K562 (cell line): ENCODE data around the gene WDR18. TPM values are rescaled to one million over a fixed set of nuclear protein-coding genes. Genes with fewer than 3 reads are reported as not detected.
A peak's percentile ranks its signal among the peaks of the same experiment; 100 is the strongest.

Experiments used
- CHD4 ChIP-seq: fragments of 200-600 bp; sonication (generic); IDR thresholded peaks from 3 replicates; pipeline ENCODE4 v1.6.1; 2012; ENCODE audit warnings: low read depth, mild to moderate bottlenecking, mixed read lengths, low read length, inconsistent platforms; ENCODE audit not compliant: insufficient read depth, insufficient replicate concordance, poor library complexity, severe bottlenecking
- CUX1 ChIP-seq: fragments of 200-800 bp; sonication (Bioruptor generic); IDR thresholded peaks from 2 replicates; pipeline ENCODE4 v1.6.1; 2016; ENCODE audit warnings: missing genetic modification characterization, missing compliant biosample characterization
- E2F8 ChIP-seq: fragments of 450-650 bp; IDR thresholded peaks from 2 replicates; pipeline ENCODE4 v1.7.1; 2018; ENCODE audit warnings: mild to moderate bottlenecking, low read depth; ENCODE audit not compliant: partially characterized antibody
- ETS2 ChIP-seq: IDR thresholded peaks from 2 replicates; pipeline ENCODE4 v1.6.1; 2016; ENCODE audit warnings: borderline replicate concordance, missing genetic modification characterization, mild to moderate bottlenecking, moderate library complexity, missing compliant biosample characterization; ENCODE audit not compliant: poor library complexity, severe bottlenecking
- HDAC1 ChIP-seq, 2 experiments: fragments of 450-650 bp; IDR thresholded peaks; 2 replicates each; pipeline ENCODE4 v1.6.1; 2016 to 2017; ENCODE audit warnings: inconsistent platforms in 1 of 2, mild to moderate bottlenecking in 1 of 2, moderate library complexity in 1 of 2
- MCM3 ChIP-seq: fragments of 450-650 bp; IDR thresholded peaks from 2 replicates; pipeline ENCODE4 v1.6.1; 2016
- MTA3 ChIP-seq: fragments of 450-650 bp; formaldehyde crosslinking; IDR thresholded peaks from 2 replicates; pipeline ENCODE4 v1.6.1; 2017; ENCODE audit warnings: mild to moderate bottlenecking, borderline replicate concordance
- NBN ChIP-seq: fragments of 450-650 bp; IDR thresholded peaks from 2 replicates; pipeline ENCODE4 v1.6.1; 2016; ENCODE audit warnings: low read depth, mild to moderate bottlenecking
- TSC22D4 ChIP-seq: fragments of 450-650 bp; IDR thresholded peaks from 2 replicates; pipeline ENCODE4 v1.6.1; 2016; ENCODE audit warnings: missing genetic modification characterization, missing biosample characterization, control low read depth
- ZBTB34 ChIP-seq: fragments of 250-450 bp; sonication (Bioruptor Pico); IDR thresholded peaks from 2 replicates; pipeline ENCODE4 v1.8.0; 2021; ENCODE audit warnings: mild to moderate bottlenecking, moderate library complexity
- polyA plus RNA-seq, 8 experiments: library from polyadenylated mRNA; depleted of rRNA in 4 of 8; stranded (reverse) in 5 of 8; unstranded in 3 of 8; fragments of >200 nt; fragmentation: Nextera tagmentation in 2 of 8; fragmentation: Illumina TruSeq in 1 of 8; extraction: Ambion mirVana in 2 of 8; extraction: Trizol in 1 of 8; gene quantifications; 2 replicates each; pipeline versions ENCODE4 v1.2.1 to v1.2.3, GENCODE V29; 2011 to 2014; ENCODE audit warnings: inconsistent platforms in 1 of 8, missing spikeins in 1 of 8
- total RNA-seq, 7 experiments: library from RNA; depleted of rRNA in 6 of 7; stranded (reverse); fragments of >200 nt in 6 of 7; fragmentation: Illumina TruSeq in 2 of 7; extraction: Trizol in 2 of 7; gene quantifications; 2 replicates each; pipeline versions ENCODE4 v1.2.1 to v1.2.3, GENCODE V29; 2011 to 2021; ENCODE audit warnings: low replicate concordance in 1 of 7

The WDR18 gene
- total and polyA plus RNA-seq, 9 of the 15 experiments (the other 6 are each of a cell fraction or from before 2014, with no cell fraction given), result 0.65 to 181 (median 30.1) TPM

GRCh38 chr19:1025960-1026782 lies 42.0 kb downstream of the WDR18 start, which contains the start of gene CNN2 (continued):
- TF ChIP-seq E2F8 (no peak), MCM3 (no peak), CHD4 (no peak), HDAC1 (IDR thresholded peaks at IDR 0.05) (no peak), ZBTB34 (CRISPR knock-in tag) (no peak), CUX1 (CRISPR knock-in tag) (no peak), ETS2 (no peak), TSC22D4 (tag) (no peak), NBN (no peak), MTA3 (peak; percentile 28; the same call in 1 of the 2 replicates)
